H1 (cell line): Measurements from ENCODE around the gene EML5. TPM values are rescaled to one million over a fixed set of nuclear protein-coding genes. Genes with fewer than 3 reads are reported as not detected.

Source experiments
- KDM1A ChIP-seq: fragments of 200-600, 300-600 bp; sonication (generic); IDR thresholded peaks from 2 replicates; pipeline ENCODE4 v1.7.1; 2016; ENCODE audit warnings: mild to moderate bottlenecking, low read length, borderline replicate concordance
- NANOG ChIP-seq: IDR thresholded peaks from 2 replicates; pipeline ENCODE4 v1.6.1; 2011; ENCODE audit warnings: low read length, low read depth, mild to moderate bottlenecking, inconsistent platforms; ENCODE audit not compliant: insufficient read depth, poor library complexity, severe bottlenecking
- POU5F1 ChIP-seq: IDR thresholded peaks from 2 replicates; pipeline ENCODE4 v1.6.1; 2011; ENCODE audit warnings: low read depth, mild to moderate bottlenecking, low read length, moderate library complexity
- RAD21 ChIP-seq, 2 experiments: IDR thresholded peaks in 1 of 2; conservative IDR thresholded peaks in 1 of 2; 2 replicates each; pipeline ENCODE4 v1.6.1; 2011; ENCODE audit warnings: low read depth in 2 of 2, low read length in 2 of 2, improper control_type of control experiment in 1 of 2, inconsistent platforms in 1 of 2, mild to moderate bottlenecking in 1 of 2, moderate library complexity in 1 of 2
- SRF ChIP-seq: IDR thresholded peaks from 2 replicates; pipeline ENCODE4 v1.6.1; 2011; ENCODE audit warnings: mild to moderate bottlenecking, low read depth, low read length, moderate library complexity
- polyA plus RNA-seq, 7 experiments: library from polyadenylated mRNA; depleted of rRNA in 3 of 7; stranded (reverse) in 5 of 7; unstranded in 2 of 7; fragments of >200 nt in 5 of 7; fragments of 200-250 nt in 2 of 7; gene quantifications; 1 replicate in 5 of 7; 2 replicates in 1 of 7; 4 replicates in 1 of 7; pipeline versions ENCODE4 v1.2.1 to v1.2.3, GENCODE V29; 2011 to 2013; ENCODE audit warnings: missing spikeins in 2 of 7, mixed read lengths in 2 of 7
- total RNA-seq: library from RNA; stranded (reverse); fragmentation: NEBNext Ultra II Directional; extraction: Animal tissue kit (Norgen Biotek cat#: 25700); gene quantifications from 2 replicates; pipeline ENCODE4 v1.2.1, GENCODE V29; 2021

The EML5 gene
- total and polyA plus RNA-seq, 2 of the 8 experiments (the other 6 are each of a cell fraction or from before 2014, with no cell fraction given) = 0.39 to 0.88 TPM

DNA sequence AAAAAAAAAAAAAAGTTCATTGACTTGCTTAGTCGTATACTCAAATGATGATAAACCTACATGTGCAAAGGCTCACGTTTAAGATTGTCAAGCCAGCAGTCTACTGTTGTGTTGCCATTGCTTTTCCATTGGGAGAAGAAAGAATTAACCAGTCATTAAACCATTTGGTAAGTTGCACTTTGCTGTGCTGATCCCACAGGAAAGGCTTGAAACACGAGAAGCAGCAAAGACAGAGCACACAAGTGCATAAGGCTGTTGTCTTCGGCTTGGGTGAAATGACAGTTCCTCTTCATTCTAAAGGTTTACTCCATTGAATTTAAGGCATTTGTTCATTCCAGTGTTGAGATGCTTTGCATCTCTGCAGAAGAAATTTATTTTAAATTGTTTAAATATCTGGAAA, 179.8 kb downstream of the EML5 start (continued):
- TF ChIP-seq POU5F1 (no peak), RAD21 (IDR thresholded peaks at IDR 0.05 in 1 of 2, conservative IDR thresholded peaks at IDR 0.05 in 1 of 2; ENCODE audit: low read depth in 2 of 2, low read length in 2 of 2) (no peak), NANOG (no peak), KDM1A (no peak), SRF (no peak)
